GM06990 (cell line): Measurements from ENCODE around the gene NFIA.

Source experiments
- DNase-seq: peaks from one replicate; pipeline ENCODE4 v3.0.0-alpha.2; 2011; ENCODE audit not compliant: insufficient read length; ENCODE audit errors: extremely low read depth
- H3K27me3 ChIP-seq: replicated peaks from 2 replicates; pipeline ENCODE4 v1.6.0; 2011; ENCODE audit warnings: low read length; ENCODE audit not compliant: control insufficient read depth, insufficient read depth
- H3K36me3 ChIP-seq: 2 replicates; pipeline ENCODE4 v1.5.1; 2011; ENCODE audit warnings: low read length; ENCODE audit not compliant: control insufficient read depth, insufficient read depth
- H3K4me3 ChIP-seq: replicated peaks from 2 replicates; pipeline ENCODE4 v1.5.1; 2011; ENCODE audit warnings: low read depth, mild to moderate bottlenecking, control low read depth, low read length
- CTCF ChIP-seq: IDR thresholded peaks from 2 replicates; pipeline ENCODE4 v1.5.1; 2011; ENCODE audit warnings: low read length, control low read depth, mild to moderate bottlenecking, inconsistent platforms; ENCODE audit not compliant: insufficient read depth, poor library complexity, severe bottlenecking

NFIA gene

GRCh38 chr1:61457526-61458040, 375.2 kb downstream of the NFIA start:
- Histone ChIP-seq H3K4me3 (no peak overlapping the region), H3K27me3 (no peaks in the 10 kb centered on the region), H3K36me3 (no peaks in the 10 kb centered on the region)
- no peak for DNase-seq
- no peak for TF ChIP-seq CTCF

GRCh38 chr1:61459345-61459744, 377.0 kb downstream of the NFIA start:
- no peak overlapping the region for H3K4me3 ChIP-seq
- no peaks in the 10 kb centered on the region for H3K27me3 ChIP-seq
- no peak for DNase-seq
- TF ChIP-seq CTCF, result no peak
- H3K36me3 ChIP-seq, result no peaks in the 10 kb centered on the region

- no peak overlapping the region for H3K4me3 ChIP-seq
Observed at GRCh38 chr1:61460191-61460590, 377.8 kb downstream of the NFIA start.

GRCh38 chr1:61461406-61462384, 379.3 kb downstream of the NFIA start:
- Histone ChIP-seq H3K4me3 (no peak overlapping the region), H3K36me3 (no peaks in the 10 kb centered on the region), H3K27me3 (no peaks in the 10 kb centered on the region)
- no peak for TF ChIP-seq CTCF
- DNase-seq, result no peak

More at GRCh38 chr1:61460191-61460590, 377.8 kb downstream of the NFIA start:
- Histone ChIP-seq H3K36me3 (no peaks in the 10 kb centered on the region), H3K27me3 (no peaks in the 10 kb centered on the region)
- TF ChIP-seq CTCF, result no peak
- DNase-seq, result no peak

- H3K36me3 ChIP-seq, result no peaks in the 10 kb centered on the region
- no peak overlapping the region for H3K4me3 ChIP-seq
- DNase-seq, result no peak
- H3K27me3 ChIP-seq, result no peaks in the 10 kb centered on the region
- no peak for TF ChIP-seq CTCF
Observed at GRCh38 chr1:61462628-61463027, 380.3 kb downstream of the NFIA start.
